Suprapubic skin (tissue), 4 donors: ENCODE results near the gene RPUSD3. TPM values are rescaled to one million over a fixed set of nuclear protein-coding genes. Genes with fewer than 3 reads are reported as not detected.
A peak's percentile ranks its signal among the peaks of the same experiment; 100 is the strongest.

ENCODE experiments used
- DNase-seq, 2 donors: peaks; one replicate each; pipeline ENCODE4 v3.0.0-alpha.2; 2019; ENCODE audit warnings: low spot score in 2 of 2
- H3K27ac ChIP-seq: fragments of 200-600 bp; sonication (generic); one replicate; pipeline ENCODE4 v1.5.1; 2019
- H3K27me3 ChIP-seq: fragments of 200-600 bp; sonication (generic); one replicate; pipeline ENCODE4 v1.5.1; 2019
- H3K36me3 ChIP-seq: fragments of 200-600 bp; sonication (generic); one replicate; pipeline ENCODE4 v1.5.1; 2019
- H3K4me1 ChIP-seq: fragments of 200-600 bp; sonication (generic); one replicate; pipeline ENCODE4 v1.5.1; 2019
- H3K4me3 ChIP-seq: fragments of 200-600 bp; sonication (generic); one replicate; pipeline ENCODE4 v1.5.1; 2019; ENCODE audit warnings: mild to moderate bottlenecking
- H3K9me3 ChIP-seq: fragments of 200-600 bp; sonication (generic); one replicate; pipeline ENCODE4 v1.5.1; 2019
- EP300 ChIP-seq: sonication (generic); formaldehyde crosslinking; IDR thresholded peaks from one replicate; pipeline ENCODE4 v1.6.1; 2017; ENCODE audit warnings: antibody characterized with exemption
- POLR2A ChIP-seq, 2 donors: fragments of 450-650 bp; IDR thresholded peaks; one replicate each; pipeline ENCODE4 v1.6.1; 2017; ENCODE audit warnings: antibody characterized with exemption in 2 of 2, mild to moderate bottlenecking in 2 of 2, moderate library complexity in 2 of 2
- POLR2AphosphoS5 ChIP-seq, 3 donors: sonication (generic); formaldehyde crosslinking; IDR thresholded peaks; one replicate each; pipeline ENCODE4 v1.6.1; 2017; ENCODE audit warnings: antibody characterized with exemption in 3 of 3
- WGBS: methylation state at CpG from one replicate; pipeline ENCODE4 v1.1.5; 2018; 5-methylcytosine and 5-hydroxymethylcytosine counted together
- total RNA-seq, 4 donors: library from RNA; depleted of rRNA; stranded (reverse); fragments of >200 nt; gene quantifications; one replicate each; pipeline ENCODE4 v1.1.0, GENCODE V29; 2016
- TF ChIP-seq, protein P1 (sequence below), 2 donors: fragments of 200-600 bp in 1 of 2; fragments of 450-650 bp in 1 of 2; sonication (generic) in 1 of 2; IDR thresholded peaks; one replicate each; pipeline ENCODE4 v1.5.1; 2016 to 2019; ENCODE audit warnings: antibody characterized with exemption in 2 of 2, mild to moderate bottlenecking in 1 of 2, moderate library complexity in 1 of 2

RPUSD3 gene
- total RNA-seq, 4 donors from 2014 or later = 34.8 to 46.5 (median 42.1) TPM

- Histone ChIP-seq H3K27me3 (no peaks in the 10 kb centered on the region), H3K36me3 (no peaks in the 10 kb centered on the region), H3K4me1 (peaks cover 33% of the 10 kb centered on the region), H3K9me3 (no peaks in the 10 kb centered on the region), H3K4me3 (no peak overlapping the region), H3K27ac (peak overlapping the region; percentile 79)
- WGBS = 68% methylated on average over 16 of the region's 16 CpGs
- no peak for TF ChIP-seq POLR2AphosphoS5 (IDR thresholded peaks at IDR 0.05)
- no peak for TF ChIP-seq EP300
- TF ChIP-seq, protein P1, sequence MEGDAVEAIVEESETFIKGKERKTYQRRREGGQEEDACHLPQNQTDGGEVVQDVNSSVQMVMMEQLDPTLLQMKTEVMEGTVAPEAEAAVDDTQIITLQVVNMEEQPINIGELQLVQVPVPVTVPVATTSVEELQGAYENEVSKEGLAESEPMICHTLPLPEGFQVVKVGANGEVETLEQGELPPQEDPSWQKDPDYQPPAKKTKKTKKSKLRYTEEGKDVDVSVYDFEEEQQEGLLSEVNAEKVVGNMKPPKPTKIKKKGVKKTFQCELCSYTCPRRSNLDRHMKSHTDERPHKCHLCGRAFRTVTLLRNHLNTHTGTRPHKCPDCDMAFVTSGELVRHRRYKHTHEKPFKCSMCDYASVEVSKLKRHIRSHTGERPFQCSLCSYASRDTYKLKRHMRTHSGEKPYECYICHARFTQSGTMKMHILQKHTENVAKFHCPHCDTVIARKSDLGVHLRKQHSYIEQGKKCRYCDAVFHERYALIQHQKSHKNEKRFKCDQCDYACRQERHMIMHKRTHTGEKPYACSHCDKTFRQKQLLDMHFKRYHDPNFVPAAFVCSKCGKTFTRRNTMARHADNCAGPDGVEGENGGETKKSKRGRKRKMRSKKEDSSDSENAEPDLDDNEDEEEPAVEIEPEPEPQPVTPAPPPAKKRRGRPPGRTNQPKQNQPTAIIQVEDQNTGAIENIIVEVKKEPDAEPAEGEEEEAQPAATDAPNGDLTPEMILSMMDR (IDR thresholded peaks at IDR 0.05) = no peak
- peak; percentile 80 to 86 for DNase-seq
These were observed 20.6 kb upstream of the RPUSD3 start for GRCh38 chr3:9864200-9864927.

DNA sequence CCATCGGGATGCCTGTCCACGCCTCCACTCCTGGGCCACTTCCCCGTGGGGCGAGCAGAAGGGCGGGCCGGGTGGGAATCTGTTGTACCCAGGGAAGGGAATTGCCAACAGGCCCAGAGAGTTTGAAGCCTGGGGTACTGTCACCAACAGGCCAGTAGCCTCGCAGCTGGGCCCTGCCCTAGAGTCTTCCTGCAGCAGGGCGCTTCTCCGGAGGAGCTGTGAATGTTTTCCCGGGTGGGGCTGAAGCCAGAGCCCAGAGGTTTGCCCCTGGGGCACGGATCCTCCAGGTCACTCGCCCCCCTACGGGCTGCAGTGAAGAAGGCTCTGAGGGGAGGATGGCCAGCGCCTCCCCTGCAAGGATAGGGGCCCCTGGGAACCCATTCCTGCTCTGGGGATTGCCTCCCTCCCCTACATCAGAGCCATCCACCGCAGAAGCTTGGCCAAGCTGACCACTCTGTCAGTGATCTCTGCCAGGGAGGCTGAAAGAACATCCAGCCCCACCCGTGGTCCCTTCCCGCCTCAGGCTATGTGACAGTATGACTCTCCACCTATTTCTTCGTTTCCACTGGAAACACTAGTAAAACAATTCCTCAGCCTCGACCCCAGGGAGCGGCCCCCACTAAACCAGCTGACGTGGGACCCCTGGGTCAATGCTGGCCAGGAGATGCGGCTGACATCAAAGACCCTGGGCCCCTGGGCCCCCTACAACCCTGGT lies 19.4 kb upstream of the RPUSD3 start:
- Histone ChIP-seq H3K36me3 (no peaks in the 10 kb centered on the region), H3K27ac (peak overlapping the region; percentile 34)
- DNase-seq = no peak

GRCh38 chr3:9862391-9863057 lies 18.7 kb upstream of the RPUSD3 start:
- DNase-seq = peak; percentile 74 to 84
- TF ChIP-seq EP300 = no peak
- TF ChIP-seq, protein P1 (IDR thresholded peaks at IDR 0.05) = peak in 1 of 2 donors; percentile 54
- 21% methylated on average over 29 of the region's 45 CpGs for WGBS

More for the DNA sequence above, 19.4 kb upstream of the RPUSD3 start:
- WGBS = 53% methylated on average over 11 of the region's 22 CpGs
- peaks cover 33% of the 10 kb centered on the region for H3K4me1 ChIP-seq
- H3K9me3 ChIP-seq = no peaks in the 10 kb centered on the region
- peak overlapping the region; percentile 45 for H3K4me3 ChIP-seq
- H3K27me3 ChIP-seq = no peaks in the 10 kb centered on the region
- no peak for TF ChIP-seq POLR2A (IDR thresholded peaks at IDR 0.05)
- TF ChIP-seq, protein P1 (IDR thresholded peaks at IDR 0.05) = no peak
- TF ChIP-seq POLR2AphosphoS5 (IDR thresholded peaks at IDR 0.05) = no peak
- no peak for TF ChIP-seq EP300

GRCh38 chr3:9861626-9862130 lies 17.9 kb upstream of the RPUSD3 start:
- WGBS = 97% methylated on average over 5 of the region's 5 CpGs
- Histone ChIP-seq H3K9me3 (no peaks in the 10 kb centered on the region), H3K4me3 (no peak overlapping the region), H3K27me3 (no peaks in the 10 kb centered on the region), H3K36me3 (no peaks in the 10 kb centered on the region), H3K4me1 (peaks cover 33% of the 10 kb centered on the region), H3K27ac (no peak overlapping the region)
- TF ChIP-seq EP300 = no peak
- no peak for TF ChIP-seq POLR2AphosphoS5 (IDR thresholded peaks at IDR 0.05)
- TF ChIP-seq, protein P1 (IDR thresholded peaks at IDR 0.05) = no peak
- no peak for TF ChIP-seq POLR2A (IDR thresholded peaks at IDR 0.05)
- no peak for DNase-seq

More at GRCh38 chr3:9862391-9863057, 18.7 kb upstream of the RPUSD3 start:
- H3K9me3 ChIP-seq = no peaks in the 10 kb centered on the region
- peaks cover 33% of the 10 kb centered on the region for H3K4me1 ChIP-seq
- H3K27me3 ChIP-seq = no peaks in the 10 kb centered on the region
- no peaks in the 10 kb centered on the region for H3K36me3 ChIP-seq
- peak overlapping the region; percentile 45 for H3K4me3 ChIP-seq
- peak overlapping the region; percentile 34 for H3K27ac ChIP-seq
